Putamen (tissue), 1 donor: ENCODE measurements around the gene RGS9.
"Not testable (repeated sequence)": the region's sequence is repeated elsewhere in the genome, so short reads cannot be mapped to it uniquely, and the experiment has no call there.

Source experiments
- DNase-seq: peaks from one replicate; pipeline ENCODE4 v3.0.0-alpha.2; 2016; ENCODE audit warnings: low spot score

The RGS9 gene

GRCh38 chr17:65183736-65184135 is 46.6 kb downstream of the RGS9 start:
- DNase-seq, result no peak

- DNase-seq, result no peak
Observed at GRCh38 chr17:65184235-65184959, 47.2 kb downstream of the RGS9 start.

- DNase-seq, result no peak
Observed at GRCh38 chr17:65185062-65185461, 47.9 kb downstream of the RGS9 start.

- DNase-seq, result no peak
Observed at GRCh38 chr17:65185668-65186382, 48.7 kb downstream of the RGS9 start.

- no peak for DNase-seq
Observed at GRCh38 chr17:65190467-65191097, 53.4 kb downstream of the RGS9 start.

GRCh38 chr17:65191811-65192740 is 54.9 kb downstream of the RGS9 start:
- no peak for DNase-seq

- DNase-seq, result no peak
Observed at GRCh38 chr17:65193305-65193704, 56.1 kb downstream of the RGS9 start.

GRCh38 chr17:65193716-65194293 is 56.6 kb downstream of the RGS9 start:
- no peak for DNase-seq

GRCh38 chr17:65194670-65195334 is 57.6 kb downstream of the RGS9 start:
- no peak for DNase-seq

GRCh38 chr17:65195716-65196115 is 58.5 kb downstream of the RGS9 start:
- DNase-seq, result no peak

GRCh38 chr17:65196617-65197016 is 59.4 kb downstream of the RGS9 start:
- no peak for DNase-seq

GRCh38 chr17:65197201-65197600 is 60.0 kb downstream of the RGS9 start:
- DNase-seq, result no peak

GRCh38 chr17:65198653-65199382 is 61.6 kb downstream of the RGS9 start:
- peak; percentile 55 for DNase-seq

- no peak for DNase-seq
Observed at GRCh38 chr17:65201331-65201730, 64.2 kb downstream of the RGS9 start.

GRCh38 chr17:65202844-65203571 is 65.8 kb downstream of the RGS9 start:
- DNase-seq, result no peak

GRCh38 chr17:65204001-65204400 is 66.8 kb downstream of the RGS9 start:
- DNase-seq, result no peak

GRCh38 chr17:65205655-65206054 is 68.5 kb downstream of the RGS9 start:
- DNase-seq, result no peak

- DNase-seq, result not testable (repeated sequence)
Observed at GRCh38 chr17:65207448-65207847, 70.3 kb downstream of the RGS9 start.

GRCh38 chr17:65208717-65209116 is 71.5 kb downstream of the RGS9 start:
- no peak for DNase-seq

- no peak for DNase-seq
Observed at GRCh38 chr17:65218261-65218660, 81.1 kb downstream of the RGS9 start.
